ENCODE results near the gene CSTF1.
A peak's percentile ranks its signal among the peaks of the same experiment; 100 is the strongest.
"Not testable (repeated sequence)": the region's sequence is repeated elsewhere in the genome, so short reads cannot be mapped to it uniquely, and the experiment has no call there.

The CSTF1 gene

GRCh38 chr20:56369179-56369578, 23.3 kb upstream of the CSTF1 start:
- no peak for DNase-seq (ENCODE audit: low read depth)

- no peak for DNase-seq (ENCODE audit: low read depth)
These were observed 20.5 kb upstream of the CSTF1 start for GRCh38 chr20:56371977-56372376.

DNA sequence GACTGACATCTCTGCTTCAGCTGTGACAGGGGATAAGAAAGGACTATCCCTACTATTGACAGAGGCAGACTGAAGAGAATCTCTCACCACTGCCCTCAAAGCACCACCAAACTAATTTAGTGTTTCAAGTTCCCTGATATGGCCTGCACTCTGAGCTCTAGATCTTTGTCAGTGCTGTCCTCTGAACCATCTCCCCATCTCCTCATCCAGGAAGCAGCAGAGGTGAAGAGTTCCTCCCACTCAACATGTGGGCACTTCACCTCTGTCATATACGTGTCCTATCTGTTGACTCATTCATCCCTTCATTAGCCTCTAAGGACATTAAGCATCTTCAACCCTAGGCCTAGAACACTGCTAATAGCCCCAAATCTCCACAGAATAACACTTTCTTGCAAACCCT, 19.6 kb upstream of the CSTF1 start:
- no peak for DNase-seq (ENCODE audit: low read depth)

- peak; percentile 94 for DNase-seq (ENCODE audit: low read depth)
These were observed 18.5 kb upstream of the CSTF1 start for GRCh38 chr20:56373942-56374341.

- no peak for DNase-seq (ENCODE audit: low read depth)
These were observed 16.1 kb upstream of the CSTF1 start for GRCh38 chr20:56376331-56376730.

DNA sequence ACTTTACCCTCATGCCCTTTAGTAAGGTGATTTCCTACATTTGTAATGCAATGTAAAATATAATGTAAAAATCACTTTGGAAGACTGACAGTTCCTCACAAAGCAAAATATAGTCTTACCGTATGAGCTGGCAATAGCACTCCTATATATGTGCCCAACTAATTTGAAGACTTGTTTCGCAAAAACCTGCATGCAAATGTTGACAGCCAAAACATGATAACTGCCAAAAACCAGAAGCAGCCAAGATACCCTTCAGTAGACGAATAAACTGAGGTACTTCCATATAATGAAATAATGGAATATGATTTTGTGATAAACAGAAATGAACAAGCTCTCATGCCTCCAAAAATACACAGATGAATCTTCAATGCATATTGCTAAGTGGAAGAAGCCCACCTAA, 14.1 kb upstream of the CSTF1 start:
- no peak for DNase-seq (ENCODE audit: low read depth)

- DNase-seq (ENCODE audit: low read depth): no peak
These were observed 12.1 kb upstream of the CSTF1 start for GRCh38 chr20:56380375-56380774.

- DNase-seq (ENCODE audit: low read depth): no peak
These were observed 10.9 kb upstream of the CSTF1 start for GRCh38 chr20:56381501-56381900.

GRCh38 chr20:56382696-56383095, 9.7 kb upstream of the CSTF1 start:
- DNase-seq (ENCODE audit: low read depth): no peak

DNA sequence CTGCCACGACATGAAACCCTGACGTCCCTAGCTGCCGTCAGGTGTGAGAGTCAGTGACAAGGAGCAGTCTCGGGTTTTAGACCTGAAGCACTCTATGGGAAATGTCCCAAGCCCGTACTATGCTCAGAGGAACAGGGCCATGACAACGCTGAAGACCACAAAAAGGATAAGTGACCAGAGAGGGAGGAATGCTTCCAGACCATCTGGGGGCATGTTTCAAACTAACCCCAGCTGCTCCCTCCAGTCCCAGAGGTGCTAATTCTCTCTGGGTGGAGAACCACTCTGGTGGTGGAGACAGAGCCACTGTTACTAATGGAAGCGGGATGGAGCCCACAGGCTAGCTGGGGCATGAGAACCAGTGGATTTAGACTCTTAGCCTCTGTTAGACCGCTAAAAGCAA, 9.1 kb upstream of the CSTF1 start:
- DNase-seq (ENCODE audit: low read depth): no peak

GRCh38 chr20:56385130-56385529, 7.3 kb upstream of the CSTF1 start:
- no peak for DNase-seq (ENCODE audit: low read depth)

- DNase-seq (ENCODE audit: low read depth): no peak
These were observed 6.2 kb upstream of the CSTF1 start for GRCh38 chr20:56386219-56386618.

- no peak for DNase-seq (ENCODE audit: low read depth)
These were observed 3.6 kb upstream of the CSTF1 start for GRCh38 chr20:56388882-56389281.

DNA sequence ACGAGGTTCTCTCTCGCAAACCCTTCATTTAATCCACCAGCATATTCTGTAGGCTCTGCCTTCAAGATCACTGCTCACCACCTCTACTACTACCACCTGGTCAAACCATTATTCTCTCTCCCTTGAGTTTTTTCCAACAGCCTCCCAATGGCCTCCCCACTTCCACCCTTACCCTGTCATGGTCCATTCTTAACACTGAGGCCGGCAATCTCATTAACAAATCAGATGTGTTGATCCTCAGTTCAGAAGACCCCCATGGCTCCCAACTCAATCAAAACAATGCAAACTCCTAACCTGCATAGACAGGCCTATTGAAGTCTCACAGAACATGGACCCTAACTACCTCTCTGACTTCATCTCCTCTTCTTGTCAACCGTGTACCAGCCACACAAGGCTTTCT, 2.6 kb upstream of the CSTF1 start:
- no peak for DNase-seq (ENCODE audit: low read depth)

- DNase-seq (ENCODE audit: low read depth): not testable (repeated sequence)
These were observed 2.0 kb upstream of the CSTF1 start for GRCh38 chr20:56390396-56390795.

DNA sequence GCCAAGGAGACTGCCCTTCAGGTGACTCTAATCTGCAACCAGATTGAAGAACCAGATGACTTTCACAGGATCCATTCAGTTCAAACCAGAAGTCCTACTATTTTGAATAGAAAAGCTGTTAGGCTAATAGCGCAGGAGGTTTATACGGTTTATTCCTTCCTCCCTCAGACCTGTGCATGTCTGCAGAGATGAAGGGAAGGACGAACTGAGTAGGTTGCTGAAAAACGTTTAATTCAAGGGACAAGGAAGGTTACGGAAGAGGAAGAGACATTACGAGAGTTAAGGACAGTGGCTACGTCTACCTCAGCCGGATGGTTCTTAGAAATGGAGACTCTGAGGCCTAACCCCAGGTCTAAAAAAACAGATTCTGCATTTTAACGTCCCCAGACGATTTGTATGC, 1.4 kb upstream of the CSTF1 start:
- no peak for DNase-seq (ENCODE audit: low read depth)

DNA sequence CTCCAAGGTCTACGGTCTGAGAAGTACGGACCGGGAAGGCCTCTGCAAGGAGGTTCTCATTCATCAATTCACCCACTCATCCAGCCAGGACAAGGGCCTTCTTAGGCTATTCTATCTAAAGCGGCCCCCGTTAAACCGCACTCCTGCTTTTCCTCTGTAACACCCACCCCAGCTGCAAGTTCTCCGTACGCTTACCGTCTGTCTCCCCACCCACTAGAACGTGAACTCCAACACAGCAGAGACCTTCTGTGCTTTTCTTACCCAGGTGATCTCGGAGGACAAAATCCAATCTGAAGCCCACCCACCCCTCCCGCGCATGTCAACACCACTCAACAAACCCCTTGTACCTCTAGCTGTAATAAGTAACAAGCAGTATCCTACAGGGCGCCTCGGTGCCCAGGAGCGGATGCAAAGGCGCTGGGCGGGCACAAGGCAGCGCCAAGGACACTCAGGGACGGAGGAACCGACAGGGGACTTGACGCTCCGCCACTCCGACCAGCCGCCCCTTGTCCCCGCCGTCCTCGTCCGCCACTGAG, 781 bp upstream of the CSTF1 start:
- no peak for DNase-seq (ENCODE audit: low read depth)

GRCh38 chr20:56392881-56393482, 537 bp downstream of the CSTF1 start:
- no peak for DNase-seq (ENCODE audit: low read depth)

DNA sequence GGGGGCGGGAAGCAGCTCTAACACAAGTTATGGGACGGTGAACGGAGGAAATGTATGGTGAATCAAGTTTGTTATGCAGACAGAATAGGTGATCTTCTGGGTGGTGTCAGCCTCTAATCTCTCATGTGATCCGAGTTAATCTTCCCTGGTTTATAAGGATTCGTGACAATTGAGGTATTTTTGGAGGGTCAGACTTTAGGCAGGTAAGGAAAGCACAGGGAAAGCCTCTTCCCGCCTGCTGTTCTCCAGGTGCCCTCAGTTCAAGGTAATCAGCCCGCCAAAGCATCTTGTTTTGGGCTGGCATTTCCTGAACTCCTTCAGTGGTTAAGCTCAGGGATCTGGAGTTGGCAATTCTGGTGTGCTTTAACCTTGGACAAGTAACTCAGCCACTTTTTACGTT, 1.2 kb downstream of the CSTF1 start:
- DNase-seq (ENCODE audit: low read depth): no peak

GRCh38 chr20:56395166-56395565, 2.7 kb downstream of the CSTF1 start:
- no peak for DNase-seq (ENCODE audit: low read depth)

- DNase-seq (ENCODE audit: low read depth): no peak
These were observed 7.7 kb downstream of the CSTF1 start for GRCh38 chr20:56400001-56400640.

DNA sequence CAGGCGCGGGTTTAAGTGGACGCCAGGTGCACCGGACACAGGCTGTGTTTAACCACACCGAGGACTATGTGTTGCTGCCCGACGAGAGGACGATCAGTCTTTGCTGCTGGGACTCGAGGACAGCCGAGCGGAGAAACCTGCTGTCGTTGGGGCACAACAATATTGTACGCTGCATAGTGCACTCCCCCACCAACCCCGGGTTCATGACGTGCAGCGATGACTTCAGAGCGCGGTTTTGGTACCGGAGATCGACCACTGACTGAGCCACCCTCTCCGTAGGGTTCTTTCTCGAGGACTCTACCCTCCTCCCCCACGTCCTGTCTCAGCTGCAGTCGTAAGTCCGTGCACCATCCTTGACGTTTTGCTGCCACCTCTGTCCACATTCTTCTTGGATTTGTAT, 11.0 kb downstream of the CSTF1 start:
- DNase-seq (ENCODE audit: low read depth): no peak

DNA sequence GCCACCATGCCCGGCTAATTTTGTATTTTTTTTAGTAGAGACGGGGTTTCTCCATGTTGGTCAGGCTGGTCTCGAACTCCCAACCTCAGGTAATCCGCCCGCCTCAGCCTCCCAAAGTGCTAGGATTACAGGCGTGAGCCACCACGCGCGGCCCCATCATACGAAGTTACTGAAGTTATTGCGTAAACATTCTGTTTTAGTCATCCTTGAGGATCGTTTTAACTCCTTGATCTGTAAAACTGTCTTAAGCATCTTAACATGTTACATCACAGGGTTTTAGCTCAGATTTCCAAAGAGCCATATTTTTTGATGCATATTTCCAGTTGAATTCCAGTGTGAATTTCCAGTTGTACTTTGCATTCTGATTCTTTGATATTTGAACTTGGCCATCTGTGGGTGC, 12.9 kb downstream of the CSTF1 start:
- DNase-seq (ENCODE audit: low read depth): not testable (repeated sequence)

DNA sequence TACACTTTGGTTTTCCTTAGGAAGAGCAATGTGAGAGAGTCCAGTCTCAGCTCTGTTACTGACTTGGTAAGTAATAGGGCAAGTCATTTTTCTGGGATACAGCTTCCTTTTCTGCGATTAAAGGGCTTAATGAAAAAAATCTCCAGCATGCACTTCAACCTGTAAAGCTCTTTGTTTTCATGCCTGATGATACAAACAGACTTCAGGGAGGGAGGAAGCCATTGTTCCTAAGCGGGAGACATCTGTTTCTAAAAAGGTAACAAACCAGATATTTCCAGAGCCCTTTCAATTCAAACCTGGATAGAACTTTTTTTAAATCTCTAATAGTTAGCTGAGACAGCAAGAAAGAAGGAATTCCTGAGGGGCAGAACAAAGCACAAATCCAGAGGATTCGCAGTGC, 14.5 kb downstream of the CSTF1 start:
- DNase-seq (ENCODE audit: low read depth): no peak
